PC-3 (cell line): ENCODE results near the gene CCL22. TPM values are rescaled to one million over a fixed set of nuclear protein-coding genes. Genes with fewer than 3 reads are reported as not detected.

Experiments
- ATAC-seq: fragments of 200-7000 bp; cut with Tn5 transposase; 2 replicates; pipeline ENCODE4 v1.9.1; 2020; ENCODE audit warnings: mild to moderate bottlenecking, moderate library complexity
- BruUV-seq: library from RNA; stranded (reverse); fragments of 400-500 nt; replicated peaks from 2 replicates; lab custom pipeline; 2021; lab: Mats Ljungman, UMichigan
- CTCF ChIA-PET: fragments of 300-600 bp; sonication (Branson Sonifier 250); formaldehyde crosslinking; loops from one replicate; lab custom pipeline; 2022; ENCODE audit warnings: antibody characterized with exemption; lab: Charles Lee
- POLR2A ChIA-PET: fragments of 300-600 bp; sonication (Branson Sonifier 250); formaldehyde crosslinking; loops from one replicate; lab custom pipeline; 2022; ENCODE audit warnings: antibody characterized with exemption; ENCODE audit not compliant: unreplicated experiment; lab: Charles Lee
- DNase-seq: peaks from one replicate; pipeline ENCODE4 v3.0.0-alpha.2; 2015
- H2AFZ ChIP-seq: fragments of 300-600 bp; sonication (generic); 2 replicates; pipeline ENCODE4 v1.6.0; 2016; ENCODE audit warnings: antibody characterized with exemption, low read length
- H3F3A ChIP-seq: fragments of 300-600 bp; sonication (generic); one replicate; pipeline ENCODE4 v1.6.0; 2017; ENCODE audit warnings: antibody characterized with exemption, low read length, control low read depth, mild to moderate bottlenecking; ENCODE audit not compliant: unreplicated experiment
- H3K27ac ChIP-seq: fragments of 300-600 bp; sonication (generic); 2 replicates; pipeline ENCODE4 v1.5.1; 2016; ENCODE audit warnings: mild to moderate bottlenecking, low read length
- H3K27me3 ChIP-seq: fragments of 300-600 bp; sonication (generic); 2 replicates; pipeline ENCODE4 v1.6.1; 2016; ENCODE audit warnings: low read length, mixed read lengths
- H3K36me3 ChIP-seq: fragments of 300-600 bp; sonication (generic); 2 replicates; pipeline ENCODE4 v1.6.1; 2016; ENCODE audit warnings: low read depth, mixed run types, low read length, mixed read lengths
- H3K4me1 ChIP-seq: fragments of 300-600 bp; sonication (generic); 2 replicates; pipeline ENCODE4 v1.5.1; 2016; ENCODE audit warnings: low read length; ENCODE audit not compliant: insufficient read depth
- H3K4me2 ChIP-seq: fragments of 300-600 bp; sonication (generic); 2 replicates; pipeline ENCODE4 v1.6.0; 2016; ENCODE audit warnings: low read length
- H3K4me3 ChIP-seq: fragments of 300-600 bp; sonication (generic); 2 replicates; pipeline ENCODE4 v1.5.1; 2016; ENCODE audit warnings: mild to moderate bottlenecking, low read length, mixed read lengths
- H3K79me2 ChIP-seq: fragments of 300-600 bp; sonication (generic); 2 replicates; pipeline ENCODE4 v1.6.1; 2017; ENCODE audit warnings: low read length, mixed read lengths
- H3K9ac ChIP-seq: fragments of 300-600 bp; sonication (generic); 2 replicates; pipeline ENCODE4 v1.6.0; 2016; ENCODE audit warnings: mild to moderate bottlenecking, low read length
- H3K9me2 ChIP-seq: fragments of 300-600 bp; sonication (generic); replicated peaks from 2 replicates; pipeline ENCODE4 v1.6.1; 2016; ENCODE audit warnings: mixed run types, low read length, mixed read lengths
- H3K9me3 ChIP-seq: fragments of 300-600 bp; sonication (generic); 2 replicates; pipeline ENCODE4 v1.6.1; 2016; ENCODE audit warnings: low read length, mixed read lengths
- H4K20me1 ChIP-seq: fragments of 300-600 bp; sonication (generic); 2 replicates; pipeline ENCODE4 v1.6.1; 2016; ENCODE audit warnings: low read length, mixed read lengths
- EZH2 ChIP-seq: fragments of 300-600 bp; sonication (generic); IDR thresholded peaks from one replicate; pipeline ENCODE4 v1.6.1; 2017; ENCODE audit warnings: antibody characterized with exemption, mild to moderate bottlenecking, low read length; ENCODE audit not compliant: unreplicated experiment
- EZH2phosphoT487 ChIP-seq: fragments of 300-600 bp; sonication (generic); IDR thresholded peaks from 2 replicates; pipeline ENCODE4 v1.6.1; 2018; ENCODE audit warnings: mild to moderate bottlenecking, antibody characterized with exemption, low read length, borderline replicate concordance
- intact Hi-C: fragments of 100-400 bp; cut with micrococcal nuclease; formaldehyde crosslinking; loops from 2 replicates; pipeline ENCODE4 v1.9.0; 2023
- total RNA-seq: library from RNA; depleted of rRNA; stranded (reverse); fragments of >200 nt; gene quantifications from 2 replicates; pipeline ENCODE4 v1.2.3, GENCODE V29; 2014
- TF ChIP-seq, protein P1 (sequence below): fragments of 300-600 bp; sonication (generic); conservative IDR thresholded peaks from 2 replicates; pipeline ENCODE4 v1.5.1; 2017; ENCODE audit warnings: antibody characterized with exemption, low read depth, mild to moderate bottlenecking, low read length

The CCL22 gene
- total RNA-seq, 1 experiment from 2014 or later = not detected

DNA sequence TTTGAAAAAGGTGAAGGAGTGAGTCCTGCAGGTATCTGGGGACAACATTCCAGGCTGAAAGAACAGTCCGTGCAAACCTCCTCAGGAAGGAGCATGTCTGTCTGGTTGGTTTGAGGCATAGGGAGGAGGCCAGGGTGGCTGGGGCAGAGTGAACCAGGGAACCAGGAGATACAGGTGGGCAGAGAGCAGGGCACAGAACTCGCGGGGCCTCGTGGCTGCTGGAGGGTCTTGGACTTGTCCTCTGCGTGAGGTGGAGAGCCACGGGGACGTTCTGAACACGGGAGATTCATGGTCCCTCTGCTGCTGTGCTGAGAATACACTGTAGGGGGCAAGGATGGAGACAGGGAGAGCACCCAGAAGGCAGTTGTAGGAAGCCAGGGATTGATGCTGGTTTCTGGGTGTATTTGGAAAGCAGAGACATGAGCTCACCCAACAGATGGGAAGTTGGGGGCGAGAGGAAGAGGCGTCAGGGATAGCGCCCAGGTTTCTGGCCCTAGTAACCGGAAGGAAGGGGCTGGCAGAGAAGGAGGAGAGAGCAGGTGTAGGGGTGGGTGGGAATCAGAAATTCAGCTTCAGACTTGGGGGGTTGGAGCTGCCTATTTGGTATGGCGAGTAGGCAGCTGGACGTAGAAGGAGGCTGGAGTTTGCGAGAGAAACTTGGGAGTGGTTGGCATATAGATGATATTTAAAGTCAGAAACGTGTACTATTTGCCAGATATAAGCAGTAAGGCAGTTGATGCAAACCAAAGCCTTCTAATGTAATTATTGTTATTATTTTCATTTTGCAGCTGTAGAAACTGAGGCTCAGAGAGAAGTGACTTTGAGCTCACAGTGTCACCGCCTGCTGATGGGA, 45.6 kb downstream of the CCL22 start, which contains the start of gene CCL17:
Gene CCL17 (plus strand): TSS at position 803 of the 853 bp plus-strand sequence. CDS start 9,166 bp downstream, outside the sequence.
- Histone ChIP-seq H4K20me1 (no peaks in the 10 kb centered on the region), H3K4me3 (no peak within 1 kb of the TSS), H3K4me2 (no peak within 1 kb of the TSS), H3K27ac (no peak within 1 kb of the TSS), H2AFZ (no peak within 1 kb of the TSS), H3K9ac (no peak within 1 kb of the TSS), H3K36me3 (no peaks in the 10 kb centered on the region), H3K9me2 (no peaks in the 10 kb centered on the region), H3K9me3 (no peaks in the 10 kb centered on the region), H3F3A (no peaks in the 10 kb centered on the region), H3K27me3 (no peaks in the 10 kb centered on the region), H3K4me1 (no peaks in the 10 kb centered on the region), H3K79me2 (no peaks in the 10 kb centered on the region)
- ChIA-PET POLR2A (no interaction called here), CTCF (no interaction called here)
- no TSS peak for BruUV-seq
- TF ChIP-seq EZH2 = no peak
- TF ChIP-seq, protein P1, sequence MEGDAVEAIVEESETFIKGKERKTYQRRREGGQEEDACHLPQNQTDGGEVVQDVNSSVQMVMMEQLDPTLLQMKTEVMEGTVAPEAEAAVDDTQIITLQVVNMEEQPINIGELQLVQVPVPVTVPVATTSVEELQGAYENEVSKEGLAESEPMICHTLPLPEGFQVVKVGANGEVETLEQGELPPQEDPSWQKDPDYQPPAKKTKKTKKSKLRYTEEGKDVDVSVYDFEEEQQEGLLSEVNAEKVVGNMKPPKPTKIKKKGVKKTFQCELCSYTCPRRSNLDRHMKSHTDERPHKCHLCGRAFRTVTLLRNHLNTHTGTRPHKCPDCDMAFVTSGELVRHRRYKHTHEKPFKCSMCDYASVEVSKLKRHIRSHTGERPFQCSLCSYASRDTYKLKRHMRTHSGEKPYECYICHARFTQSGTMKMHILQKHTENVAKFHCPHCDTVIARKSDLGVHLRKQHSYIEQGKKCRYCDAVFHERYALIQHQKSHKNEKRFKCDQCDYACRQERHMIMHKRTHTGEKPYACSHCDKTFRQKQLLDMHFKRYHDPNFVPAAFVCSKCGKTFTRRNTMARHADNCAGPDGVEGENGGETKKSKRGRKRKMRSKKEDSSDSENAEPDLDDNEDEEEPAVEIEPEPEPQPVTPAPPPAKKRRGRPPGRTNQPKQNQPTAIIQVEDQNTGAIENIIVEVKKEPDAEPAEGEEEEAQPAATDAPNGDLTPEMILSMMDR = no peak
- no peak for TF ChIP-seq EZH2phosphoT487
- ATAC-seq = no peak
- no peak for DNase-seq
- intact Hi-C loops = no loop called here

DNA sequence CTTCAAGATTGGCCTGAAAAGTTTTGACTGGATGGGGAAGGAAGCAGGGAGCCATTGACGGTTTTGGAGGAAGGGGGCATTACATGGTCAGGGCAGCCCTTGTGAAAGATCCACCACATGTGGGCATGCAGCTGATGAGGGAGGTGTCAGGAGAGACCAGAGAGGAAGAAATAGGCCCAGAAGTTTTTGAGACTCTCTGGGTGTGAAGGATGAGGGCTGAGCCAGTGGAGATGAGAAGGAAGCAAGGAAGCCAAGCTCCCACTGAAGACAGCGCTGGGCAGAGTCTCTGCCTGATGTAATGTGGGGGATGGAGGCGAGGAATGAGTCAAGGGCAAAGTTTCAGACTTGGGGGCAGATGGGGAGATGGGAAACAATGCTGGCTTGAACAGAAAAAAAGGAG, 46.5 kb downstream of the CCL22 start:
- CTCF ChIA-PET = no interaction called here
- POLR2A ChIA-PET = no interaction called here
- TF ChIP-seq EZH2phosphoT487 = no peak
- TF ChIP-seq EZH2 = no peak
- TF ChIP-seq, protein P1 = no peak
- Histone ChIP-seq H3K9me2 (no peaks in the 10 kb centered on the region), H3K4me2 (no peak overlapping the region), H3K27ac (no peak overlapping the region), H3K36me3 (no peaks in the 10 kb centered on the region), H3K4me3 (no peak overlapping the region), H3K79me2 (no peaks in the 10 kb centered on the region), H3K27me3 (no peaks in the 10 kb centered on the region), H2AFZ (no peak overlapping the region), H3K9me3 (no peaks in the 10 kb centered on the region), H4K20me1 (no peaks in the 10 kb centered on the region), H3F3A (no peaks in the 10 kb centered on the region), H3K9ac (no peak overlapping the region), H3K4me1 (no peaks in the 10 kb centered on the region)
- no TSS peak for BruUV-seq
- intact Hi-C loops = no loop called here
- no peak for DNase-seq
- no peak for ATAC-seq

DNA sequence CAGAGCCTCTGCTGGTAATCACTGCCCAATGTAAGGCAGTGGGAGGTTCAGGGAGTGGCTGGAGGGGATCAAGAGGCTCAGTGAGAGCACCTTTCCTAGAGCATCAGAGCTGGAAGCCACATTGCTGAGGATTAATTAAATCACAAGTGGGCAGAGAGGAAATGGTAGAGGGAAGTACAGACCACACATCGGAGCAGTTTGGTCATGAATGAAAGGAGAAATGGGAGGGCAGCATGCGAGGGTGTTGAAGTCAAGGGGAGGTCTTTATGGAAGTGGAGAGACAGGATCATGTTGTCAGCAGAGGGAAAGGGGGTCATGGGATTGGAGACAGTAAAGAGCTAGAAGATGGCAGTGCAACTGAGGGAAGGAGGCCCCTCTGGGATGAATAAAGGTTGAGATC, 48.3 kb downstream of the CCL22 start:
- Histone ChIP-seq H2AFZ (no peak overlapping the region), H3K9ac (no peak overlapping the region), H3F3A (no peaks in the 10 kb centered on the region), H3K27ac (no peak overlapping the region), H3K79me2 (no peaks in the 10 kb centered on the region), H3K4me2 (no peak overlapping the region), H3K36me3 (no peaks in the 10 kb centered on the region), H4K20me1 (no peaks in the 10 kb centered on the region), H3K27me3 (no peaks in the 10 kb centered on the region), H3K9me2 (no peaks in the 10 kb centered on the region), H3K4me3 (no peak overlapping the region), H3K9me3 (no peaks in the 10 kb centered on the region), H3K4me1 (no peaks in the 10 kb centered on the region)
- no TSS peak for BruUV-seq
- intact Hi-C loops = no loop called here
- DNase-seq (no peak), ATAC-seq (no peak)
- POLR2A ChIA-PET = no interaction called here
- no peak for TF ChIP-seq EZH2phosphoT487
- TF ChIP-seq, protein P1 = no peak
- no peak for TF ChIP-seq EZH2
- CTCF ChIA-PET = no interaction called here
